Adrenal gland (tissue), 12 donors: Measurements from ENCODE around the gene SLC34A3. TPM values are rescaled to one million over a fixed set of nuclear protein-coding genes. Genes with fewer than 3 reads are reported as not detected.
A peak's percentile ranks its signal among the peaks of the same experiment; 100 is the strongest.

Experiments
- DNase-seq, 7 donors: peaks; one replicate each; pipeline ENCODE4 v3.0.0-alpha.2; 2019 to 2020
- H3K27ac ChIP-seq, 5 donors: fragments of 200-600 bp; sonication (generic) in 4 of 5; 1 replicate in 3 of 5; 2 replicates in 2 of 5; pipeline versions ENCODE4 v1.5.1 to v1.8.0; 2016 to 2020; ENCODE audit warnings: mild to moderate bottlenecking in 1 of 5
- H3K27me3 ChIP-seq: fragments of 200-600 bp; 2 replicates; pipeline ENCODE4 v1.8.0; 2021
- H3K36me3 ChIP-seq, 2 donors: fragments of 200-600 bp; replicated peaks in 1 of 2; 1 replicate in 1 of 2; 2 replicates in 1 of 2; pipeline versions ENCODE4 v1.5.1 to v1.8.0; 2018 to 2022
- H3K4me1 ChIP-seq, 2 donors: fragments of 200-600 bp; replicated peaks in 1 of 2; 1 replicate in 1 of 2; 2 replicates in 1 of 2; pipeline versions ENCODE4 v1.5.1 to v1.8.0; 2018 to 2021
- H3K4me3 ChIP-seq, 4 donors: fragments of 200-600 bp; sonication (generic) in 3 of 4; one replicate each; pipeline ENCODE4 v1.5.1; 2016 to 2018
- H3K9me3 ChIP-seq, 3 donors: fragments of 200-600 bp; sonication (generic) in 1 of 3; replicated peaks in 1 of 3; 1 replicate in 2 of 3; 2 replicates in 1 of 3; pipeline versions ENCODE4 v1.5.1 to v1.8.0; 2016 to 2021
- POLR2A ChIP-seq, 2 donors: fragments of 450-650 bp; IDR thresholded peaks; one replicate each; pipeline ENCODE4 v1.6.1; 2017; ENCODE audit warnings: antibody characterized with exemption in 2 of 2, mild to moderate bottlenecking in 2 of 2, moderate library complexity in 1 of 2
- WGBS, 4 donors: extraction: QIAGEN DNeasy Blood & Tissue Kit in 2 of 4; methylation state at CpG; one replicate each; pipeline versions ENCODE4 v1.1.5 to v1.1.7; 2013 to 2017; 5-methylcytosine and 5-hydroxymethylcytosine counted together
- intact Hi-C, 2 donors: fragments of 100-400 bp; cut with DNase I; formaldehyde crosslinking; loops; one replicate each; pipeline versions ENCODE4 v1.14.1 to v1.15.0; 2022 to 2023
- polyA plus RNA-seq, 3 donors: library from polyadenylated mRNA; stranded (reverse); fragments of 200-250 nt in 2 of 3; fragments of 350-450 nt in 1 of 3; fragmentation: Illumina TruSeq in 1 of 3; extraction: RNeasy Lipid Tissue Mini Kit (QIAGEN cat#74804) in 1 of 3; gene quantifications; one replicate each; pipeline ENCODE4 v1.2.3, GENCODE V29; 2013 to 2014
- total RNA-seq, 9 donors: library from RNA; depleted of rRNA in 4 of 9; stranded (reverse); fragments of >200 nt in 4 of 9; fragments of 120-200 nt in 1 of 9; fragmentation: NEBNext Ultra II Directional in 1 of 9; extraction: Animal tissue kit (Norgen Biotek cat#: 25700) in 1 of 9; gene quantifications; one replicate each; pipeline versions ENCODE4 v1.1.0 to v1.2.4, GENCODE V29; 2013 to 2023
- TF ChIP-seq, protein P1 (sequence below), 6 experiments: fragments of 450-650 bp in 4 of 6; fragments of 200-600 bp in 2 of 6; sonication (generic) in 1 of 6; IDR thresholded peaks; 1 replicate in 5 of 6; 2 replicates in 1 of 6; pipeline versions ENCODE4 v1.5.1 to v1.8.0; 2016 to 2021; ENCODE audit warnings: antibody characterized with exemption in 6 of 6, mild to moderate bottlenecking in 2 of 6, moderate library complexity in 1 of 6
- donor health status: healthy with polysubstance abuse.
- donor health status: Bipolar disorder and iron deficiency.
- donor health status: DM: yes; HTN: yes; CAD: no.
- donor health status: DM: no; HTN: no; CAD: no.
- donor health status: DM: no; HTN: no; CAD: no.
- donor health status: DM: yes; HTN: yes; CAD: no.

SLC34A3 gene
- total and polyA plus RNA-seq, 12 donors, result not detected

DNA sequence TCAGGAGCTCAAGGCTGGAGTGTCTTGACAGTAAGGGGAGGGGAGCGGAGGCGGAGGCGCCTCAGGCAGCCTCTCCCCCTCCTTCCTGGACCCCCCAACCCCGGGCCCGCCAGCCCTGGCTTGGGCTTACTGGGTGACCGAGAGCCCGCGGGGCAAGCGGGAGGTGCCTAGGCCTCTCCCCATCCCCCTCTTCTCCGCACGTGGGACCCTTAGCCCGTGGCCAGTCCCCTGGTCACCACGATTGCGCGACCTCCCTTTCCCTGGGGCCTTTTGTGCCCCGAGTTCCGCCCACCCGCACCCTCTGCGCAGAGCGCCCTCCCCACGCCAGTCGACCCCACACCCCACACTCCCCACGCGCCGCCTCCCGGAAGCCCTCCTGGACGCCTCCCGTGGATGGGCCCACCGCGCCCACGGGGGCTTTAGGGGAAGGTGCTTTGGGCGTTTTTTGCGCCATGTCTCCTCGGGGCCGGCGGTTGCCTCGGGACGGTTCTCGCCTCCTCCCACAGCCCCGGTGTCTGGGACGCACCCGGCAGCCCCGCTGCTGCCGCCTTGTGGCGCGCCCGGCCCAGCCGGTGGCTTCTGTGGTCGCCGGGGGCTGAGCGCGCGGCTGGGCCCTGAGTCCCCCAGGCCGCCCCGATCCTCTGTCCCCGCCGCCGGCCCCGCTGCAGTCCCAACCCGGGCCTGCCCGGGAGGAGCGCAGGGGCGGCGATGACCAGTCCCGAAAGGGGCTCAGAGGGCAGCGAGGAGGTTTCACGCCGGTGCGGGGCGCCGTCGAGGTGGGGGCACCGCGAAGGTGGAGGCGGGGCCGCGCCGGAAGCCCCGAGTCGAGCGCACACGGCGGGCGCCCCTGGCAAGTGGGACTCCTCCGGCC lies 50.0 kb downstream of the SLC34A3 start:
- Histone ChIP-seq H3K27ac (no peak overlapping the region), H3K4me1 (peaks cover 0 to 7% of the 10 kb centered on the region in 2 donors), H3K4me3 (no peak overlapping the region), H3K27me3 (peaks cover 9% of the 10 kb centered on the region), H3K9me3 (no peaks in the 10 kb centered on the region), H3K36me3 (no peaks in the 10 kb centered on the region)
- intact Hi-C loops, result no loop called here
- peak in 1 of 7 donors; percentile 16 for DNase-seq
- 32 to 52% (median 37%) methylated on average over 34 to 85 of the region's 85 CpGs for WGBS, 4 donors
- no peak for TF ChIP-seq POLR2A (IDR thresholded peaks at IDR 0.05)
- TF ChIP-seq, protein P1, sequence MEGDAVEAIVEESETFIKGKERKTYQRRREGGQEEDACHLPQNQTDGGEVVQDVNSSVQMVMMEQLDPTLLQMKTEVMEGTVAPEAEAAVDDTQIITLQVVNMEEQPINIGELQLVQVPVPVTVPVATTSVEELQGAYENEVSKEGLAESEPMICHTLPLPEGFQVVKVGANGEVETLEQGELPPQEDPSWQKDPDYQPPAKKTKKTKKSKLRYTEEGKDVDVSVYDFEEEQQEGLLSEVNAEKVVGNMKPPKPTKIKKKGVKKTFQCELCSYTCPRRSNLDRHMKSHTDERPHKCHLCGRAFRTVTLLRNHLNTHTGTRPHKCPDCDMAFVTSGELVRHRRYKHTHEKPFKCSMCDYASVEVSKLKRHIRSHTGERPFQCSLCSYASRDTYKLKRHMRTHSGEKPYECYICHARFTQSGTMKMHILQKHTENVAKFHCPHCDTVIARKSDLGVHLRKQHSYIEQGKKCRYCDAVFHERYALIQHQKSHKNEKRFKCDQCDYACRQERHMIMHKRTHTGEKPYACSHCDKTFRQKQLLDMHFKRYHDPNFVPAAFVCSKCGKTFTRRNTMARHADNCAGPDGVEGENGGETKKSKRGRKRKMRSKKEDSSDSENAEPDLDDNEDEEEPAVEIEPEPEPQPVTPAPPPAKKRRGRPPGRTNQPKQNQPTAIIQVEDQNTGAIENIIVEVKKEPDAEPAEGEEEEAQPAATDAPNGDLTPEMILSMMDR (IDR thresholded peaks at IDR 0.05), result peak in 2 of 6 experiments; percentile 9 to 15

DNA sequence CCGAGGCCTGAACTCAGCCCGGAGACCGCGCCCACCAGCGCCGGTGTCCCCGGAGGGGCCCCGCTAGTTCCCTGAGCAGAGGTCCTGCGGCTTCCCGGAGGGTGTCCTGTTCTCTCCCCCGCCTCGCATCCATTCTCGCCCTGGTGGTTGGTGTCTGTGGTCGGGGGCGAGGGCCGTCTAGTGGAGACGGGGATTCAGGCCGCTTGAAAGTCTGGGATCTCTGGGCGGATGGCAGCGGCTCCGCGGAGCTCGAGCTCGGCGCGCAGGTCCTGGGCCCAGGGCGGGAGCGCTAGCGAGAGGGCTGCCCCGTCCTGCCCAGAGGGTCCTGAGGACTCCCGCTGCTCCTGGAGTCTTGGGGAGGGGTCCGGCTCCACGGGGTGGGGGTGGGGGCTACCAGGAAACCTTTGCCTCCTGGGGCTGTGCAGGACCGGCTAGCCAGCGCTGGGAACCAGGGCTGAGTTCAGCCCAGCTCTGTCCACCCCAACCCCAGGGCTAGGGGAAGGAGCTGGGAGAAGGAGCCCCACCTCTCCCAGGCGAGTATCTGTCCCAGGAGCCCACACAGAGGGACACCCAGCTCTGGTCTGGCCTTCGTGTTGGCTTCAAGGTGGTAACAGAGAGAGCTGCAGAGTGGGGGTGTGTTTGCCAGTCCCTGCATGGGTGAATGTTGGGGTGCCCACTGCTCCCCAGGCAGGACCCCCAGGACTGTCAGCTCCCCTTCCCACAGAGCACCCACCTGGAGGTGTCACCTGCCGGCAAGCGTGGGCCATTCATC lies 50.8 kb downstream of the SLC34A3 start:
- H3K4me3 ChIP-seq, result no peak overlapping the region
- TF ChIP-seq, protein P1 (IDR thresholded peaks at IDR 0.05), result no peak
- TF ChIP-seq POLR2A (IDR thresholded peaks at IDR 0.05), result no peak
- 42 to 83% (median 64%) methylated on average over 5 to 39 of the region's 39 CpGs for WGBS, 4 donors
- H3K27me3 ChIP-seq, result peaks cover 9% of the 10 kb centered on the region
- H3K9me3 ChIP-seq, result no peaks in the 10 kb centered on the region
- DNase-seq, result peak in 1 of 7 donors; percentile 16
- intact Hi-C loops, result no loop called here
- no peak overlapping the region for H3K27ac ChIP-seq
- H3K36me3 ChIP-seq, result no peaks in the 10 kb centered on the region
- H3K4me1 ChIP-seq, result peaks cover 0 to 2% of the 10 kb centered on the region in 2 donors

Other genes starting within 250 kb of the SLC34A3 start
Only the 30 nearest of the 31 such genes appear.
- gene PAXX, start 238.5 kb upstream of the SLC34A3 start, total RNA-seq, result 10 to 100 TPM; 20.3 to 44.5 (median 35.5) TPM
- gene PAXX, start 238.5 kb upstream of the SLC34A3 start, polyA plus RNA-seq, result 100 to 1,000 TPM in 2 of 3 donors, 1 to 10 TPM in 1; 4.9 to 363 (median 209) TPM
- gene CLIC3, start 234.3 kb upstream of the SLC34A3 start, total RNA-seq, result 1 to 10 TPM in 2 of 9 donors, under 1 TPM in 5, not detected in 2; 0.22 to 1.3 (median 0.79) TPM
- gene CLIC3, start 234.3 kb upstream of the SLC34A3 start, polyA plus RNA-seq, result 1 to 10 TPM in 2 of 3 donors, not detected in 1; 3.8 to 6.4 TPM
- 10 to 100 TPM in 8 of 9 donors, 1 to 10 TPM in 1; 2.9 to 54.4 (median 29.3) TPM for gene ABCA2, start 202.7 kb upstream of the SLC34A3 start, total RNA-seq
- gene ABCA2, start 202.7 kb upstream of the SLC34A3 start, polyA plus RNA-seq, result 100 to 1,000 TPM in 1 of 3 donors, 10 to 100 TPM in 2; 13.6 to 150 (median 69.8) TPM
- gene FUT7, start 198.8 kb upstream of the SLC34A3 start, total RNA-seq, result under 1 TPM in 5 of 9 donors, not detected in 4; 0.11 to 0.69 (median 0.21) TPM
- gene FUT7, start 198.8 kb upstream of the SLC34A3 start, polyA plus RNA-seq, result under 1 TPM in 2 of 3 donors, not detected in 1; 0.16 to 0.17 TPM
- gene NPDC1, start 184.7 kb upstream of the SLC34A3 start, total RNA-seq, result 10 to 100 TPM in 8 of 9 donors, 1 to 10 TPM in 1; 9.4 to 77.1 (median 41.2) TPM
- gene NPDC1, start 184.7 kb upstream of the SLC34A3 start, polyA plus RNA-seq, result 100 to 1,000 TPM in 2 of 3 donors, 1 to 10 TPM in 1; 5.1 to 311 (median 194) TPM
- under 1 TPM in 4 of 9 donors, not detected in 5; 0.28 to 0.53 (median 0.36) TPM for gene ENTPD2, start 176.8 kb upstream of the SLC34A3 start, total RNA-seq
- gene ENTPD2, start 176.8 kb upstream of the SLC34A3 start, polyA plus RNA-seq, result 1 to 10 TPM in 2 of 3 donors, not detected in 1; 1.6 to 1.7 TPM
- 1 to 10 TPM in 2 of 9 donors, under 1 TPM in 7; 0.24 to 1.7 (median 0.79) TPM for gene SAPCD2, start 160.3 kb upstream of the SLC34A3 start, total RNA-seq
- under 1 TPM; 0.07 to 0.56 (median 0.17) TPM for gene SAPCD2, start 160.3 kb upstream of the SLC34A3 start, polyA plus RNA-seq
- 10 to 100 TPM in 8 of 9 donors, under 1 TPM in 1; 0.28 to 68.7 (median 14.4) TPM for gene UAP1L1, start 153.4 kb upstream of the SLC34A3 start, total RNA-seq
- 10 to 100 TPM in 2 of 3 donors, 1 to 10 TPM in 1; 3.6 to 61.1 (median 15.9) TPM for gene UAP1L1, start 153.4 kb upstream of the SLC34A3 start, polyA plus RNA-seq
- gene MAN1B1, start 143.9 kb upstream of the SLC34A3 start, total RNA-seq, result 100 to 1,000 TPM in 1 of 9 donors, 10 to 100 TPM in 8; 44.5 to 102 (median 63.0) TPM
- 100 to 1,000 TPM in 1 of 3 donors, 10 to 100 TPM in 2; 44.4 to 138 (median 87.6) TPM for gene MAN1B1, start 143.9 kb upstream of the SLC34A3 start, polyA plus RNA-seq
- 100 to 1,000 TPM; 117 to 387 (median 234) TPM for gene DPP7, start 116.2 kb upstream of the SLC34A3 start, total RNA-seq
- 1,000 to 10,000 TPM in 2 of 3 donors, 10 to 100 TPM in 1; 52.6 to 1,938 (median 1,109) TPM for gene DPP7, start 116.2 kb upstream of the SLC34A3 start, polyA plus RNA-seq
- gene GRIN1, start 91.7 kb upstream of the SLC34A3 start, total RNA-seq, result under 1 TPM in 4 of 9 donors, not detected in 5; 0.04 to 0.28 (median 0.08) TPM
- gene GRIN1, start 91.7 kb upstream of the SLC34A3 start, polyA plus RNA-seq, result under 1 TPM; 0.04 to 0.16 (median 0.10) TPM
- not detected for gene LRRC26, start 60.9 kb upstream of the SLC34A3 start, total RNA-seq
- not detected for gene LRRC26, start 60.9 kb upstream of the SLC34A3 start, polyA plus RNA-seq
- not detected for gene TMEM210, start 58.8 kb upstream of the SLC34A3 start, total RNA-seq
- not detected for gene TMEM210, start 58.8 kb upstream of the SLC34A3 start, polyA plus RNA-seq
- 10 to 100 TPM; 18.1 to 72.1 (median 25.6) TPM for gene ANAPC2, start 42.3 kb upstream of the SLC34A3 start, total RNA-seq
- 100 to 1,000 TPM in 1 of 3 donors, 10 to 100 TPM in 1, 1 to 10 TPM in 1; 7.1 to 162 (median 89.7) TPM for gene ANAPC2, start 42.3 kb upstream of the SLC34A3 start, polyA plus RNA-seq
- gene SSNA1, start 42.2 kb upstream of the SLC34A3 start, total RNA-seq, result 10 to 100 TPM; 50.0 to 98.1 (median 65.7) TPM
- gene SSNA1, start 42.2 kb upstream of the SLC34A3 start, polyA plus RNA-seq, result 100 to 1,000 TPM in 2 of 3 donors, 10 to 100 TPM in 1; 13.2 to 138 (median 127) TPM
- 10 to 100 TPM in 5 of 9 donors, 1 to 10 TPM in 4; 5.0 to 23.5 (median 10.7) TPM for gene TPRN, start 30.2 kb upstream of the SLC34A3 start, total RNA-seq
- gene TPRN, start 30.2 kb upstream of the SLC34A3 start, polyA plus RNA-seq, result 1 to 10 TPM; 1.4 to 7.6 (median 3.4) TPM
- 10 to 100 TPM; 32.7 to 48.4 (median 42.3) TPM for gene TMEM203, start 25.3 kb upstream of the SLC34A3 start, total RNA-seq
- 10 to 100 TPM; 21.7 to 30.2 (median 28.4) TPM for gene TMEM203, start 25.3 kb upstream of the SLC34A3 start, polyA plus RNA-seq
- 10 to 100 TPM in 7 of 9 donors, 1 to 10 TPM in 2; 4.5 to 21.4 (median 13.5) TPM for gene NDOR1, start 25.2 kb upstream of the SLC34A3 start, total RNA-seq
- gene NDOR1, start 25.2 kb upstream of the SLC34A3 start, polyA plus RNA-seq, result 10 to 100 TPM in 2 of 3 donors, 1 to 10 TPM in 1; 1.6 to 36.4 (median 14.9) TPM
- gene RNF208, start 8.7 kb upstream of the SLC34A3 start, total RNA-seq, result 10 to 100 TPM in 4 of 9 donors, 1 to 10 TPM in 5; 1.1 to 33.8 (median 8.9) TPM
- gene RNF208, start 8.7 kb upstream of the SLC34A3 start, polyA plus RNA-seq, result 10 to 100 TPM in 2 of 3 donors, 1 to 10 TPM in 1; 1.2 to 90.5 (median 36.5) TPM
- 1 to 10 TPM in 6 of 9 donors, under 1 TPM in 3; 0.56 to 4.6 (median 1.2) TPM for gene CYSRT1, start 5.7 kb upstream of the SLC34A3 start, total RNA-seq
- 1 to 10 TPM in 2 of 3 donors, not detected in 1; 2.5 to 3.4 TPM for gene CYSRT1, start 5.7 kb upstream of the SLC34A3 start, polyA plus RNA-seq
- gene RNF224, start 3.4 kb upstream of the SLC34A3 start, total RNA-seq, result under 1 TPM in 1 of 9 donors, not detected in 8; 0.06 TPM
- not detected for gene RNF224, start 3.4 kb upstream of the SLC34A3 start, polyA plus RNA-seq
- gene TUBB4B, start 10.4 kb downstream of the SLC34A3 start, total RNA-seq, result 100 to 1,000 TPM in 7 of 9 donors, 10 to 100 TPM in 2; 69.9 to 362 (median 144) TPM
- gene TUBB4B, start 10.4 kb downstream of the SLC34A3 start, polyA plus RNA-seq, result 100 to 1,000 TPM; 105 to 211 (median 200) TPM
- 1 to 10 TPM in 1 of 9 donors, under 1 TPM in 1, not detected in 7; 0.25 to 3.1 TPM for gene STPG3, start 20.4 kb downstream of the SLC34A3 start, total RNA-seq
- under 1 TPM in 1 of 3 donors, not detected in 2; 0.32 TPM for gene STPG3, start 20.4 kb downstream of the SLC34A3 start, polyA plus RNA-seq
- gene NELFB, start 24.4 kb downstream of the SLC34A3 start, total RNA-seq, result 10 to 100 TPM; 20.6 to 56.3 (median 38.5) TPM
- gene NELFB, start 24.4 kb downstream of the SLC34A3 start, polyA plus RNA-seq, result 10 to 100 TPM; 10.9 to 48.3 (median 19.6) TPM
- gene TOR4A, start 46.8 kb downstream of the SLC34A3 start, total RNA-seq, result 10 to 100 TPM in 5 of 9 donors, 1 to 10 TPM in 4; 1.1 to 21.5 (median 11.9) TPM
- 1 to 10 TPM in 2 of 3 donors, under 1 TPM in 1; 0.49 to 1.4 (median 1.3) TPM for gene TOR4A, start 46.8 kb downstream of the SLC34A3 start, polyA plus RNA-seq
- gene NRARP, start 71.4 kb downstream of the SLC34A3 start, total RNA-seq, result 10 to 100 TPM in 1 of 9 donors, 1 to 10 TPM in 8; 1.1 to 11.2 (median 3.5) TPM
- gene NRARP, start 71.4 kb downstream of the SLC34A3 start, polyA plus RNA-seq, result 1 to 10 TPM in 2 of 3 donors, under 1 TPM in 1; 0.59 to 1.4 (median 1.1) TPM
- gene EXD3, start 192.3 kb downstream of the SLC34A3 start, total RNA-seq, result 10 to 100 TPM in 7 of 9 donors, 1 to 10 TPM in 2; 8.5 to 38.6 (median 20.3) TPM
- gene EXD3, start 192.3 kb downstream of the SLC34A3 start, polyA plus RNA-seq, result 100 to 1,000 TPM in 1 of 3 donors, 10 to 100 TPM in 1, 1 to 10 TPM in 1; 1.2 to 111 (median 41.0) TPM
- gene NOXA1, start 192.5 kb downstream of the SLC34A3 start, total RNA-seq, result 10 to 100 TPM in 2 of 9 donors, 1 to 10 TPM in 7; 2.9 to 12.6 (median 9.1) TPM
- gene NOXA1, start 192.5 kb downstream of the SLC34A3 start, polyA plus RNA-seq, result 10 to 100 TPM in 2 of 3 donors, not detected in 1; 23.5 to 50.7 TPM
- gene ENTPD8, start 210.5 kb downstream of the SLC34A3 start, total RNA-seq, result under 1 TPM in 4 of 9 donors, not detected in 5; 0.14 to 0.20 (median 0.18) TPM
- under 1 TPM in 2 of 3 donors, not detected in 1; 0.16 to 0.17 TPM for gene ENTPD8, start 210.5 kb downstream of the SLC34A3 start, polyA plus RNA-seq
- gene NSMF, start 228.4 kb downstream of the SLC34A3 start, total RNA-seq, result 10 to 100 TPM in 8 of 9 donors, 1 to 10 TPM in 1; 8.7 to 47.6 (median 22.5) TPM
- 100 to 1,000 TPM in 1 of 3 donors, 10 to 100 TPM in 2; 23.1 to 118 (median 39.7) TPM for gene NSMF, start 228.4 kb downstream of the SLC34A3 start, polyA plus RNA-seq